ENCODE data around the gene AKR1B1.

- TF ChIP-seq ATF3 (CRISPR knock-in tag; conservative IDR thresholded peaks at IDR 0.05) (no peak), NFE2L1 (CRISPR knock-in tag; IDR thresholded peaks at IDR 0.05) (no peak), NFYB (CRISPR knock-in tag; conservative IDR thresholded peaks at IDR 0.05; ENCODE audit: low read depth) (no peak), OVOL2 (CRISPR knock-in tag; IDR thresholded peaks at IDR 0.05; ENCODE audit: borderline replicate concordance) (no peak), CTCF (IDR thresholded peaks at IDR 0.05) (no peak), TCF7 (CRISPR knock-in tag; IDR thresholded peaks at IDR 0.05; ENCODE audit: low read depth) (no peak), ATF1 (CRISPR knock-in tag; IDR thresholded peaks at IDR 0.05) (no peak), USF2 (CRISPR knock-in tag; IDR thresholded peaks at IDR 0.05) (no peak), ELF4 (CRISPR knock-in tag; IDR thresholded peaks at IDR 0.05; ENCODE audit: low read depth) (no peak), IRF1 (CRISPR knock-in tag; IDR thresholded peaks at IDR 0.05) (no peak), CREM (CRISPR knock-in tag; IDR thresholded peaks at IDR 0.05) (no peak), ZSCAN18 (CRISPR knock-in tag; IDR thresholded peaks at IDR 0.05) (no peak)
These were observed 13.8 kb upstream of the AKR1B1 start for GRCh38 chr7:134472572-134473244.
